HPDE6-E6E7 (cell line): Measurements from ENCODE around the gene FOXM1.

Source experiments
- DNase-seq: peaks from one replicate; pipeline ENCODE4 v3.0.0; 2011; ENCODE audit warnings: missing footprints; ENCODE audit errors: extremely low spot score

FOXM1 gene, protein sequence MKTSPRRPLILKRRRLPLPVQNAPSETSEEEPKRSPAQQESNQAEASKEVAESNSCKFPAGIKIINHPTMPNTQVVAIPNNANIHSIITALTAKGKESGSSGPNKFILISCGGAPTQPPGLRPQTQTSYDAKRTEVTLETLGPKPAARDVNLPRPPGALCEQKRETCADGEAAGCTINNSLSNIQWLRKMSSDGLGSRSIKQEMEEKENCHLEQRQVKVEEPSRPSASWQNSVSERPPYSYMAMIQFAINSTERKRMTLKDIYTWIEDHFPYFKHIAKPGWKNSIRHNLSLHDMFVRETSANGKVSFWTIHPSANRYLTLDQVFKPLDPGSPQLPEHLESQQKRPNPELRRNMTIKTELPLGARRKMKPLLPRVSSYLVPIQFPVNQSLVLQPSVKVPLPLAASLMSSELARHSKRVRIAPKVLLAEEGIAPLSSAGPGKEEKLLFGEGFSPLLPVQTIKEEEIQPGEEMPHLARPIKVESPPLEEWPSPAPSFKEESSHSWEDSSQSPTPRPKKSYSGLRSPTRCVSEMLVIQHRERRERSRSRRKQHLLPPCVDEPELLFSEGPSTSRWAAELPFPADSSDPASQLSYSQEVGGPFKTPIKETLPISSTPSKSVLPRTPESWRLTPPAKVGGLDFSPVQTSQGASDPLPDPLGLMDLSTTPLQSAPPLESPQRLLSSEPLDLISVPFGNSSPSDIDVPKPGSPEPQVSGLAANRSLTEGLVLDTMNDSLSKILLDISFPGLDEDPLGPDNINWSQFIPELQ

DNA sequence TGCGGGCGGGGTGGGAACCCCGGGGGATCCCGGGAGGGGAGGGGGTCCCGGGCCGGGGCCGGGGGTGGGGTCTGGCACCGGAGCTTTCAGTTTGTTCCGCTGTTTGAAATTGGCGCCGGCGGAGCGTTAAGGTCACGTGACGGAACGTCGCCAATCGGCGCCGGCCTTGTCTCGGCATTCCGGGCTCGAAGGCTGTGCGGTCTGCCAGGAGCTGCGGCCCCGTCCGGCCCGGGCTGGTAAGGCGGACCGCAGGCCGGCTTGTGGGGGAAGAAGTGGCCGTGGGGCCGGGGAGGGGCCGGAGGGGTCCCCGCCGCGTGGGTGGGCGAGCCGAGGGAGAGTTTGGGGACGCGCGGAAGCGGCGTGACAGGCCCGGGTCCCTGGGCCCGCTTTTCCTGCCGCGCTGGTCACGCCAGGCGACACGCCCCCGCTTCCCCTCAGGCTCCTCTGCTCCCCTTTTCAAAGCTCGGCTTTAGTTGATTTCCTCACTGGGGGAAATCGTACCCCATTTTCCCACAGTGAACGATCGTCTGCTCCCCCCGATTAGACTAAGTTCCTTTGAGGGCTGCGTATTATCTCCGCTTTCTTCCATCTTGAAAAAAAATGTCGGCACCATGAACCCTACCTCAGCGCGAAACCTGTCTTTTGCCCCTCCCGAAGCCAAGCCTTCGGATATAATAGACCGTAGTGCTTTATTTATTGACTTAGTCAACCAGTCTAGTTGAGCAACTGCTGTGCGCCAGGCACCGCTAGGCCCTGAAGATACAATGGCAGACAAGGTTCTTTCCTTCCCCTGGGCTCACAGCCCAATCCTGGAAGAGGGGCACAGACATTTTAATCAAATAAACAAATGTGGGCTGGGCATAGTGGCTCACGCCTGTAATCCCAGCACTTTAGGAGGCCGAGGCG lies at the start of gene FOXM1, which contains the start of gene RHNO1:
Gene FOXM1, minus strand, starts transcription at position 128 of the 906 bp plus-strand sequence. CDS start 2,696 bp downstream, outside the sequence.
Gene RHNO1, plus strand, starts transcription at position 177 of the 906 bp plus-strand sequence. CDS start 8,144 bp downstream, outside the sequence.
- peak; percentile 91 for DNase-seq

DNA sequence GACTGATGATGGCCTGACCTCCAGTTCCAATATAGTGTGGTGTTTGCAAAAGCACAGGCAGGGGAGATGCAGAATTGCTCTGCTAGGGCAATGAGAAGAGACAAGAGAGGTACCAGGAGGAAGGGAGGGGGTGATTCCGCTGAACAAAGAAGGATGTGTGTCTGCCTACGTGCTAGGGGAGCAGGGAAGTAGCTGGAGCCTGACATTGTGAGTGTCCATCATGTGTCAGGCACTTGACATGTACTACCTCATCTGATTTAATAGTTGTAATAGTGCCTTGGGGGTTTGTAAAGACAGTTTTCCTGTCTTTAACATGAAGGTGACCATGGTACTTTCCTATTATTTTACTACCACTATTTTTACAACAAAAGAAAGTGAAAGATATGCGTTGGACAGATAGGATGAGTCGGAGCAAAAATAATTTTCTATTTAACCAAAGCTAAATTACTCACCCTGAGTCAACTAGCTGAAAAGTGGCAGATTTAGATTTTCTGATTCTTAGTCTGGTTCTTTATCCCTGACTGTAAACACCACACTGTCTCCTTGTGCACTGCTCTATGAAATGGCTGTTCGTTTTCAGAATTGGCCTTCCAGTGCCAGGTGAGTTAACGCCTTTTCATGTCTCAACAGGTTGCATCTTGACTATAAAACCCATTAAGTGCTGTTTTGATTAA lies 48.5 kb upstream of the FOXM1 start:
- peak; percentile 13 for DNase-seq

DNA sequence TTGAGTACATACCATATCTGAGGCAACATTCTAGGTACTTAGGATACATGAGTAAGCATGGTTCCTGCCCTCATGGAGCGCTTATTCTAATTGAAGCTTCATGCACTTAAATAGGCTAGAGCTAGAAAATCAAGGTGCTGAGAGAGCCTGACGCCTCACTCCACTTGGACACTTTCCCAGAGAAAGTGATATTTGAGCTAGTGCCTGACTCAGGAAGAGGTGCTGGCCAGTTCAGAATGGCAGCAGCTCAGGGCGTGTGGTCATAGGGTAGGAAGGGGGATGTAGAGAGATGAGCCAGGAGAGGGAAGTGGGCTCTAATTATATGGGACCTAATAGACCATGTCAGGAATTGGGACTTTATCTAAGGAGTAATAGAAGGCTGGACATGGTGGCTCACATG lies 47.0 kb upstream of the FOXM1 start:
- no peak for DNase-seq

DNA sequence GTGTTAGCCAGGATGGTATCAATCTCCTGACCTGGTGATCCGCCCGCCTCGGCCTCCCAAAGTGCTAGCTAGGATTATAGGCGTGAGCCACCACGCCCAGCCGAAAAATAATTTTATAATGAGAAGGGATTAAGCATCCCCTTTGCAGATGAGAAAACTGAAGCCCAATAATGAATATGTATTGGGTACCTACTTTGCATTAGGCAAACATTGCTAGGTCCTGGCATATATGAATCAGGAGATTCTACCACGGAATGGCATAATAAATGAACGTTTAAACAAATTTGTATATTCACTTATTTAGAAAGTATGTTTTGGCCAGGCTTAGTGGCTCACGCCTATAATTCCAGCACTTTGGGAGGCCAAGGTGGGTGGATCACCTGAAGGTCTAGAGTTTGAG lies 46.1 kb upstream of the FOXM1 start:
- DNase-seq = no peak

DNA sequence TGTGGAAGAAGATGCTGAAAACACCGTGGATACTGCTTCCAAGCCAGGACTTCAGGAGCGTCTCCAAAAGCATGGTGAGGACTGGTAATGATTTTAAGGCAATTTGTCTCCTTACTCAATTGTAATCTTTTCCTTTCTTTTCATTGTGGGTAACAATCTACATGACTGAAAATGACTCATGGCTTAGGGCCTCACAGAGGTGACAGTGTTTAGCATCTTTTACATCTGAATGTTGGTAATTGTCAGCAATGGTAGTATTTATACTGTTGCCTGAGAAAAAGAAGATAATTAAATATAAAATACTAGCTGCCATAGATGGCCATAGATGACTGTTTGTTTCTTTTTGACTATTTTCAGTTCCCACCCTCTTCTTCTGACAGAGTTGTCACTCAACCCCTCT lies 45.4 kb upstream of the FOXM1 start:
- no peak for DNase-seq

DNA sequence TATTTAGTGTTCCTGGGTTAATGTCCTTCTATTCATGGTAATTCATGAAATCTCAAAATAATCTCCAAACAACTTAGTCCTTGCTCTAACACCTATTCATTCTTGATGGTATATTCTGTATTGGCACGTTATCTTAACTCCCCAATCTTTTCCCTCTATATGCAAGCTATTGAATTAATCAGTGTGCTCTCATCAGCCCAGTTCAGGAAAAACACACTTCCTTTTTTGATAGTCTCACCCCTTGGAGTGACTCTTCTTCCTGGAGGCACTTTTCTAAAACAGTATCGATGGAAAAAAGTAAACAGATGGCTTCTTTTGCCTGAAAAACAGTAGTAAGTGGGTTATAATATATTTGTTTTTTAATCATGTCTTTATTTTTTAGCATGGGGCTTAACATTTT lies 42.3 kb upstream of the FOXM1 start:
- no peak for DNase-seq

DNA sequence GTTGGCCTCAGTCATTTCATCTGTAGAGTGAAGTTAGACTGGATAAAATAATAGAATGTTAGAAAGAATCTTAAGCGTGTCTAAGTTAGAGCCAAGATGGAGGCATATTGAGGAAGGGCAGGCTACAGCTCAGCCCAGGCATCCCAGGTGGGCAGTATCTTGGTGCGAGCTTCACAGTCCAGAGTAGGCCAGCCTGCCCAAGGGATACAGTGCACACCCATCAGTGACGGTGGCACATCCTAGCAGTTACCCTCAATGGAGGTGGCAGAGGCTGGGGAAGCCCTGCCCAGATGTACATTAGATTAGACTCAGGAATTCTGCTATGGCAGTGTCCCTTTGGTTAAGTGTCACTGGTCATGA lies 35.2 kb upstream of the FOXM1 start:
- no peak for DNase-seq

DNA sequence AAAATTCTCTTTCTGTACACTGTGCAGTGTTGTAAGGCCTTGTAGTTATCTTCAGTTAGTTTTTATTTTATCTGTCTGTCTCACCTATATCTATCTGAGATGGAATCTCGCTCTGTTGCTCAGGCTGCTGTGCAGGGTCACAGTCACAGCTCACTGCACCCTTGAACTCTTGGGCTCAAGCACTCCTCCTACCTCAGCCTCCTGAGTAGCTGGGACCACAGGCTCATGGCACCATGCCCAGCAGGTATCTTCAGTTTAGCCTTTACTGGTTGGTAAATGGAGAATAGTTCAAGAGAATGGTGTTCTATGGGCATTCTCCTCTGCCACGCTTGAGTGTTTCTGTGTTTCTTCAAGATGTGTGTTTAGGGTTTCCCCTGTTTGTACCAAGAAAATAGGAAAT lies 27.3 kb upstream of the FOXM1 start:
- no peak for DNase-seq

DNA sequence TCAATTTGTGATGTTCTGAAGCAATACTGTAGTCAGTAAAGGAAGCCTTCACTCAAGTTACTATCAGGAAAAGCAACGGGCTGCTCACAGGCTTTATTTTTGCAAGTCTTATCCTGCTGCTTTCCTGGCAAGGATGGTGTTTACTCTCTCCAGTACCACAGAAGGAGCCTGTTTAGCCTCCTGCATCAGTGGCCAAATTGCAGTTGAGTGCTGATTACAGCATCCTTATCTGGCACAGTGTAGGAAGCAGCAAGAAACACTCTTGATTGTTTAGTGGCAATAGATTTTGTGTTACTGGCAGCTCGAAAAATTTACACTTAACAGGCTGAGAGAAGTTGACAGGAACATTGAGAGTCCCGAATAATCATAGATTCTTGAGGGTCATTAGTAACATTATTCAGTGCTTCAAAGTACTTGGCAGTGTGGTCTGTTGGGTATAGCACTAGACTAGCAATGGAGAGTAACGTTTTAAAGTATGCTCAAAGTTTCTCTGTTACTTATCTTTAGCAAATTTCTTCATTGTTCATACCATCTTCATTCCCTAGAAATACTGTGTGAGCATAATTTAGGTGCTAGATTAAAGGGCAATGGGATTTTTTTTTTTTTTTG lies 25.4 kb upstream of the FOXM1 start:
- no peak for DNase-seq

DNA sequence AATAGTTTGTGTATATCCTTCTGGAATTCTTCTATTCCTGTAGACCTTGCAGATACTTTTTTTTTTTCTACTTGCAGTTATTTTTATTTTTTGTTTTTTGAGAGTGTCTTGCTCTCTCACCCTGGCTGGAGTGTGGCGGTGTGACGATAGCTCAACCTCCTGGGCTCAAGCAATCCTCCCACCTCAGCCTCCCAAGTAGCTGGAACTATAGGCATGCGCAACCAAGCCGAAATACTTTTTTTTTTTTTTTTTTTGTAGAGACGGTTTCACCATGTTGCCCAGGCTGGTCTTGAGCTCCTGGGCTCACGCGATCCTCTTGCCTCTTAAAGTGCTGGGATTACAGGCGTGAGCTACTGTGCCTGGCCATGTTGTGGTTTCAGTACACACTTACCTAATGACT lies 23.7 kb upstream of the FOXM1 start:
- no peak for DNase-seq

DNA sequence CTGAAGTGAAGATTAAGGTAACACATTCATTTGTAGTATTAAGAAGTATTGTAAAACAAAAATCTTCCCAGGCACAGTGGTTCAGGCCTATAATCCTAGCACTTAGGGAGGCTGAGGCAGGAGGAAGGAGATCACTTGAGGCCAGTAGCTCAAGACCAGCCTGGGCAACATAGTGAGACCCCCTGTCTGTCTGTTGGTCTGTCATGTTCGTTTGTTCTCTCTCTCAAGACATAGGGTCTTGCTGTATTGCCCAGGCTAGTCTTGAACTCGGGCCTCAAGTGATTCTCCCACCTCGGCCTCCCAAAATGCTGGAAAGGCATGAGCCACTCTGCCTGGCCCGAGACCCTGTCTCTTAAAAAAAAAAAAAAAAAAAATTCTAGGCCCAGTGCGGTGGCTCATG lies 20.4 kb upstream of the FOXM1 start:
- no peak for DNase-seq

DNA sequence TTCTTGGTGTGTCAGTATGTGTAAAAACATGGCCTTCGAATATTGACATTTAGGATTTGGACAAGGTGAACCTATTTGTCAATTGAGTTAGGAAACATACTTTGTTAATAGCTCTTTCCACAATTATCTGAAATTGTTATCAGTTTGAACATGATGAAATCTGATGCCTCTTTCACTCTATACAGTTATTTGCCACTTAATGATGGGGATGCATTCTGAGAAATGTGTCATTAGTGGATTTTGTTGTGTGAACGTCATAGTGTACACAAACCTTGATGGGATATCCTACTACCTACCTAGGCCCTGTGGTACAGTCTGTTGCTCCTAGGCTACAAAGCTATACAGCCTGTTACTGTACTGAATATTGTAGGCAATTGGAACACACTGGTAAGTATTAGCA lies 18.5 kb upstream of the FOXM1 start:
- no peak for DNase-seq

DNA sequence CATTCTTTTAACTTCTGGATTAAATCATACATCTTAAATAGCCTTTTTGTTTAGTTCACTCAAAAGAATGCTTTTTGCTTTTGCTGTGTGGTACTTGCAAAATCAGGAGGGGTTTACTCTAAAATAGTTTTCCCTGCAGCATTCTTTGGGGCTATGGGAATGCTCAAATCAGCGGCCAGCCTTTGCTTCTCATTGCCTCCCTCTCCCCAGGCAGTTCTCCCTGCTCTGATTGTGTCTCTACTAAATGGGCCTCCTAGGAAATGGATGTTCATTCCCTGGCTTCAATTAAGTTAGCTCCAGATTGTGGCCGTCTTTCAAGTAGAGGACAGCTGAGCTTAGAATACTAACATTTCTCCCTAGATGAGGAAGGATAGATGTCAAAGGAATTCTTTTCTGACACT lies 18.1 kb upstream of the FOXM1 start:
- DNase-seq = no peak

DNA sequence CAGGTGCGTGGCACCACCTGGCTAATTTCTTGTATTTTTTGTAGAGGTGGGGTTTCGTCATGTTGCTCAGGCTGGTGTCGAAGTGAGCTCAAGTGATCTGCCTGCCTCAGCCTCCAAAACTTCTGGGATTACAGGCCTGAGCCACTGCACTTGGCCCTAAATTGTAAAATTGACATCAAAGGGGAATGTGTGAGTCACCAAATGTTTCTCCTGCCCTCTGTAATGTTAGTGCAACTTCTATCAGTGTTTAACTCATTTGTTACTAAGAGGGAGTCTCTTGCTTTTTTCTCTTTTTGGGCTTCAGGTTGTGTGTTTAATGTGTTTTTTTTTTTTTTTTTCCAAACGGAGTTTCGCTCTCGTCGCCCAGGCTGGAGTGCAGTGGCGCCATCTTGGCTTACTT lies 16.0 kb upstream of the FOXM1 start:
- DNase-seq = no peak

DNA sequence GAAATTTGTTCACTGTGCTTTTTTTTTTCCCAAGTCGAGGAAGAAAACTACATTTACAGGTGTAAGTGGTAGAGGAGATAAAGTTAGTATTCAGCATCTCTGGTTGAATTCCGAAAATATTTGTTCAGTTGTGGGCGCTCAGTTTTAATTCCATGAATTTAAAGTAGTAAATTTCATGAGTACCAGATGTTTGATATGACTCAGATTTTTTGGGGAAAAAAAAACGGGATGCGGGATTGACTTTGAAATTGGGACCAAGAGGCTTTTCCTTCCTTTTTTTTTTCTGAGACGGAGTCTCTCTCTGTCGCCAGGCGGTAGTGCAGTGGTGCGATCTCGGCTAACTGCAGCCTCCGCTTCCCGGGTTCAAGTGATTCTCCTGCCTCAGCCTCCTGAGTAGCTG lies 15.3 kb upstream of the FOXM1 start:
- no peak for DNase-seq

DNA sequence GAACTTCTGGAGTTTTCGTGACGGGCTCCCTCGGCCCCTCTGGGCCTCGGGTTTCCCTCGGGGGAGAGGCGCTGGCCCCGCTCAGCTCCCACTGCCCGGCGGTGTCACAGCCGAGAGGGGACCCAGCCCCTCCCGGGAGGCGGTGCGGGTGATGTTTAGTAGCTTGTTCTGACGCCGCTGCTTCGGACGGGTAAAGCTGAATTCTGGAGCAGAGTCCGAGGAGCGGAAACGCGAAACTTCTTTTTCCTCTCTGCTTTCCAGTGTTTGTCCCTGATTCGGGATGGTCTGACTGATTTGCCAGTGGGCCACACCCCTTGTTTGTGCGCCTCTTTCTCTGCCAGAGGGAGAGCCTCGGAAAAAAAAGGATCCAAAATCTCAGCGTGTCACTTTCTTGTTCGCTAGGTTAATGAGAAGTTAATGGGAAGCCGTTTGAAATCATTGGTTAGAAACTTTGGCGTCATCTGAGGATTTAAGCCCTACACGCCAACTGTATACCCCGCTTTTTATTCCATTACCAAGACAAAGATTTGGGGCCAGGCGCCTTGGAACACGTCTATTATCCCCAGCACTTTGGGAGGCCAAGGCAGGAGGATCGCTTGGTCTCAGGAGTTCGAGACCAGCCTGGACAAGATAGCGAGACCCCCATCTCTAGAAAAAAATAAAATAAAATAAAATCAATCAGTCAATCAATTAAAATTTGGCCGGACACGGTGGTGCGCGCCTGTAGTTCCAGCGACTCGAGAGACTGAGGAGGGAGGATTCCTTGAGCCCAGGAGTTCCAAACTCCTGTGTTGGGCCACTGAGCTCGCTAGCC lies 14.5 kb upstream of the FOXM1 start:
- DNase-seq = no peak

DNA sequence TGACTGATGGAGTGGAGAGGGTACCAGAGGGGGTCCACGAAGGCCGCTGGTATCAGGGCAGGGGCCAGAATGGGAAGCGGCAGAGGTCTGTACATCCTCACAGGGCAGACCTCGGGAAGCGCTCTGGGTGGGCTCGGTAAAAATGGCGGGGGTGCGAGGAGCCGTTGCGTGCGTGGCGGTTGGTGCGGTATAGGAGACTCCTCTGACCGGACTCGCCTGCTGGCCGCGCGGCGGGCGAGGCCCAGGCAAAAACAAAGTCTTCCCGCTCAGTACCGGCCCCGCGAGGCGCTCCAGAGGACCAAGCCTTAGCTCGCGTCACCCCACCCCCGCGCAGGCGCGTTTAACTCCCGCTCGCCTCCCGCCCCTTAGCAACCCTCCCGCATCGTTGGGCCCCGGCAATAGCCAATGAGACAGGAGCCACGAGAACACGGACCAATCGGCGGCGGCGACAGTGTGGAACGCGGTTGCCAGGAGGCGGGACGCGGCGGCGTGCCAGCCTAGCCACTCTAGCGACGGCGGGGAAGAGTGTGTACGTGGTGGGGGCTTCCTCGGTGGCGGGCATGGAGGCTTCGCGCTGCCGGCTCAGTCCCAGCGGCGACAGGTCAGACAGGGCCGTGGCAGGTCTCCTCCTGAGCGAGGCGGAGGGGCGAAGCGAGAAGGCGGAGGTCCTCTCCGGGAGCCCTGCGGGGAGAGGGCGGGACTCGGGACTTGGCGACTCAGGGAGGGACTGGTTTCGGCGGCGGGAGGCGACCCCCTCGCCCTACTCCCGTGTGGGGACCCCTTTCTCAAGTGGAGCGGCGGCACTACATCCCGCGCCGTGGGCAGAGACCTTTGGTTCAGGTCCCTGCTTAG lies 13.6 kb upstream of the FOXM1 start, which contains the start of gene TULP3:
Gene TULP3, plus strand, starts transcription at position 504 of the 852 bp plus-strand sequence. Its CDS starts 57 bp downstream, at position 561.
- peak; percentile 98 for DNase-seq

DNA sequence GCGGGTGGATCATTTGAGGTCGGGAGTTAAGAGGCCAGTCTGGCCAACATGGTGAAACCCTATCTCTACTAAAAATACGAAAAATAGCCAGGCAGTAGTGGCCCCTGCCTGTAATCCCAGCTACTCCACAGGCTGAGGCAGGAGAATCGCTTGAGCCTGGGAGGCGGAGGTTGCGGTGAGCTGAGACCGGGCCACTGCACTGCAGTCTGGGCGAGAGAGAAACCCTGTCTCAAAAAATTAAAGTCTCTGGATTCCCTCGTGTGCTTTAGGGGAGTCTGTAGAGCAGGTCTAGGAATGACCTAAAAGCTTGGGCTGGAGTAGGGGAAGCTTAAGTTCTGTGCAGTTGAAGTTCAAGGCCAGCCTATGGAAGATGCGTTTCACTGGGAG lies 13.0 kb upstream of the FOXM1 start:
- no peak for DNase-seq

DNA sequence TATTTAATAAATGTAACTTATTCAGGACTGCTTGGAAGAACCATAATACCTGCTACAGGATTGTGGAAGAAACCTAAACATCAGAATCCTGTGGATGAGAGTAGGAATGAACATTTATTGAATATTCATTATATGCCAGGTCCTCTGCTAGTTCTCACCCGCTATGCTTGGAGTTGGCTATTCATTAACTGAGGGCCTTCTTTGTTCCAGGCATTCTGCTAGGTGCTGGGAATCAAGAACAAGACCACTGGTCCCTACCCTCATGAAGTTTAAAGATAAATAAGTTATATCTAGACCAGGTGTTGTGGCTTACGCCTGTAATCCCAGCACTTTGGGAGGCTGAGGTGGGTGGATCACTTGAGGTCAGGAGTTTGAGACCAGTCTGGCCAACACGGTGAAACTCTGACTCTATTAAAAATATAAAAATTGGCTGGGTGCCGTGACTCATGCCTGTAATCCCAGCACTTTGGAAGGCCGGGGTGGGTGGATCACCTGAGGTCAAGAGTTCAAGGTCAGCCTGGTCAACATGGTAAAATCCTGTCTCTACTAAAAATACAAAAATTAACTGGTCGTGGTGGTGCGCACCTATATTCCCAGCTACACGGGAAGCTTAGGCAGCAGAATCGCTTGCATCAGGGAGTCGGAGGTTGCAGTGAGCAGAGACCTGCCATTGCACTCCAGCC lies 9.9 kb upstream of the FOXM1 start:
- DNase-seq = no peak
